A673 (cell line): ENCODE data around the gene GPR37. TPM values are rescaled to one million over a fixed set of nuclear protein-coding genes. Genes with fewer than 3 reads are reported as not detected.

Experiments used
- BruUV-seq: library from RNA; stranded (reverse); fragments of 400-500 nt; replicated peaks from 2 replicates; lab custom pipeline; 2021; lab: Mats Ljungman, UMichigan
- CTCF ChIA-PET: fragments of 300-600 bp; sonication (Branson Sonifier 250); formaldehyde crosslinking; loops from one replicate; lab custom pipeline; 2022; ENCODE audit warnings: antibody characterized with exemption; lab: Charles Lee
- POLR2A ChIA-PET: fragments of 300-600 bp; sonication (Branson Sonifier 250); formaldehyde crosslinking; loops from one replicate; lab custom pipeline; 2022; ENCODE audit warnings: antibody characterized with exemption; ENCODE audit not compliant: low non-redundant PET; lab: Charles Lee
- DNase-seq: peaks from one replicate; pipeline ENCODE4 v3.0.0-alpha.2; 2015; ENCODE audit warnings: low spot score
- H3K27ac ChIP-seq: fragments of 200-600 bp; sonication (generic); 2 replicates; pipeline ENCODE4 v1.5.1; 2016; ENCODE audit warnings: mixed run types, low read depth, mild to moderate bottlenecking, mixed read lengths, antibody characterized with exemption, low read length; ENCODE audit not compliant: poor library complexity, severe bottlenecking
- H3K27me3 ChIP-seq: fragments of 200-600 bp; sonication (generic); replicated peaks from 2 replicates; pipeline ENCODE4 v1.6.1; 2017; ENCODE audit warnings: mixed run types, low read depth, mild to moderate bottlenecking, mixed read lengths, antibody characterized with exemption, low read length; ENCODE audit not compliant: insufficient read depth, poor library complexity
- H3K36me3 ChIP-seq: fragments of 200-600 bp; sonication (generic); 2 replicates; pipeline ENCODE4 v1.6.1; 2016; ENCODE audit warnings: mixed run types, mild to moderate bottlenecking, mixed read lengths, antibody characterized with exemption, low read length; ENCODE audit not compliant: insufficient read depth, poor library complexity, severe bottlenecking
- H3K4me1 ChIP-seq: fragments of 200-600 bp; sonication (generic); 2 replicates; pipeline ENCODE4 v1.6.1; 2017; ENCODE audit warnings: mixed run types, mild to moderate bottlenecking, mixed read lengths, antibody characterized with exemption, low read length; ENCODE audit not compliant: insufficient read depth, poor library complexity, severe bottlenecking
- H3K4me3 ChIP-seq: fragments of 200-600 bp; sonication (generic); 2 replicates; pipeline ENCODE4 v1.5.1; 2016; ENCODE audit warnings: low read depth, mixed run types, mild to moderate bottlenecking, mixed read lengths, low read length; ENCODE audit not compliant: poor library complexity, severe bottlenecking
- H3K9me3 ChIP-seq: fragments of 200-600 bp; sonication (generic); 2 replicates; pipeline ENCODE4 v1.6.1; 2016; ENCODE audit warnings: mixed run types, low read depth, mild to moderate bottlenecking, mixed read lengths, antibody characterized with exemption, low read length; ENCODE audit not compliant: poor library complexity, severe bottlenecking
- EZH2 ChIP-seq: fragments of 200-600 bp; sonication (generic); IDR thresholded peaks from 2 replicates; pipeline ENCODE4 v1.6.1; 2017; ENCODE audit warnings: borderline replicate concordance, low read depth, mild to moderate bottlenecking, mixed read lengths, antibody characterized with exemption, low read length; ENCODE audit not compliant: poor library complexity, severe bottlenecking
- intact Hi-C: fragments of 100-400 bp; cut with micrococcal nuclease; formaldehyde crosslinking; loops from one replicate; pipeline ENCODE4 v1.10.0; 2022; ENCODE audit not compliant: unreplicated experiment
- total RNA-seq: library from RNA; stranded (reverse); gene quantifications from 2 replicates; pipeline ENCODE4 v1.2.3, GENCODE V29; 2021
- TF ChIP-seq, protein P1 (sequence below): fragments of 300-800, 200-600 bp; sonication (generic); conservative IDR thresholded peaks from 2 replicates; pipeline ENCODE4 v1.5.1; 2017; ENCODE audit warnings: low read depth, mild to moderate bottlenecking, antibody characterized with exemption, low read length, moderate library complexity, mixed read lengths

The GPR37 gene
- total RNA-seq, 1 experiment from 2014 or later = 0.67 TPM

DNA sequence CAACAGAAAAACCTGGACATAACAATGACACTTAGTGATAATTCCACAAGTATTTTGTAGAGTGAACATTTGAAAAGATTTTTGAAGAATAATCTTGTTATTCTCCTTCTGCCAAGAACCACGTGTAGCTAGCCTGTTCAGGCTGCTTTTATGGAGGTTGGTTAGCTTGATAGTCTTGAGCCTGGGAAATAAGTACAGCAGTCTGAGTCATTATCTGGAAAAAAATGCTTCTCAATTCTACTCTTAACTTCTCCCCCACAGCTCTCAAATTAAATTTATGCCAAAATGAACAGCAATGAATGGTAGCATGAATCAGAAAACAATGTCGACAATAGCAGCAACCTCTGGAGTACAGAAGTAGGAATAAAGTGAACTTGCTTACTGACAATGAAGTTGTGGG lies 63.2 kb downstream of the GPR37 start:
- TF ChIP-seq EZH2 = no peak
- TF ChIP-seq, protein P1, sequence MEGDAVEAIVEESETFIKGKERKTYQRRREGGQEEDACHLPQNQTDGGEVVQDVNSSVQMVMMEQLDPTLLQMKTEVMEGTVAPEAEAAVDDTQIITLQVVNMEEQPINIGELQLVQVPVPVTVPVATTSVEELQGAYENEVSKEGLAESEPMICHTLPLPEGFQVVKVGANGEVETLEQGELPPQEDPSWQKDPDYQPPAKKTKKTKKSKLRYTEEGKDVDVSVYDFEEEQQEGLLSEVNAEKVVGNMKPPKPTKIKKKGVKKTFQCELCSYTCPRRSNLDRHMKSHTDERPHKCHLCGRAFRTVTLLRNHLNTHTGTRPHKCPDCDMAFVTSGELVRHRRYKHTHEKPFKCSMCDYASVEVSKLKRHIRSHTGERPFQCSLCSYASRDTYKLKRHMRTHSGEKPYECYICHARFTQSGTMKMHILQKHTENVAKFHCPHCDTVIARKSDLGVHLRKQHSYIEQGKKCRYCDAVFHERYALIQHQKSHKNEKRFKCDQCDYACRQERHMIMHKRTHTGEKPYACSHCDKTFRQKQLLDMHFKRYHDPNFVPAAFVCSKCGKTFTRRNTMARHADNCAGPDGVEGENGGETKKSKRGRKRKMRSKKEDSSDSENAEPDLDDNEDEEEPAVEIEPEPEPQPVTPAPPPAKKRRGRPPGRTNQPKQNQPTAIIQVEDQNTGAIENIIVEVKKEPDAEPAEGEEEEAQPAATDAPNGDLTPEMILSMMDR = no peak
- no peak for DNase-seq
- H3K4me1 ChIP-seq = no peaks in the 10 kb centered on the region
- H3K27ac ChIP-seq = no peak overlapping the region
- no peaks in the 10 kb centered on the region for H3K36me3 ChIP-seq
- H3K9me3 ChIP-seq = no peaks in the 10 kb centered on the region
- BruUV-seq = no TSS peak
- intact Hi-C loops = no loop called here
- no peak overlapping the region for H3K4me3 ChIP-seq
- no peaks in the 10 kb centered on the region for H3K27me3 ChIP-seq
- POLR2A ChIA-PET = no interaction called here
- CTCF ChIA-PET = no interaction called here

DNA sequence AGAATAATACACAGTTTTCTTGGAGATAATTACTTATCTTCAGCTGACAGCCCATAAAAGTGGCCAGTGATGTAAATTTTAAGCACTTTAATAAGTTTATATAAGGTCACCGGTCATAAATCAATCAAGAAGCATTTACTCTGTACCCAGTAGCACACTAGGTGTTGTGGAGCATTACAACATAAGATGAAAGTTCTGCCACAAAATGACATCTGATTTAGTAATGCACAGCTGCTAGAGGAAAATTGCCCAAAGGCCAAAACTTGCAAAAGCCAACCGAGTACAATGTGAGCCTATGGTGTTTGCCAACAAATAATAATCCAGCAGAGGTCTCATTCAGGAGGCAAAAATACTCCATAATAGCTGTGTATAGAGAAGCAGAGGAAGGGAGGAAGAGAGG lies 63.6 kb downstream of the GPR37 start:
- H3K9me3 ChIP-seq = no peaks in the 10 kb centered on the region
- H3K27ac ChIP-seq = no peak overlapping the region
- POLR2A ChIA-PET = no interaction called here
- intact Hi-C loops = no loop called here
- no TSS peak for BruUV-seq
- CTCF ChIA-PET = no interaction called here
- TF ChIP-seq, protein P1 = no peak
- TF ChIP-seq EZH2 = no peak
- peak; percentile 8 for DNase-seq
- H3K36me3 ChIP-seq = no peaks in the 10 kb centered on the region
- no peaks in the 10 kb centered on the region for H3K4me1 ChIP-seq
- H3K4me3 ChIP-seq = no peak overlapping the region
- no peaks in the 10 kb centered on the region for H3K27me3 ChIP-seq

DNA sequence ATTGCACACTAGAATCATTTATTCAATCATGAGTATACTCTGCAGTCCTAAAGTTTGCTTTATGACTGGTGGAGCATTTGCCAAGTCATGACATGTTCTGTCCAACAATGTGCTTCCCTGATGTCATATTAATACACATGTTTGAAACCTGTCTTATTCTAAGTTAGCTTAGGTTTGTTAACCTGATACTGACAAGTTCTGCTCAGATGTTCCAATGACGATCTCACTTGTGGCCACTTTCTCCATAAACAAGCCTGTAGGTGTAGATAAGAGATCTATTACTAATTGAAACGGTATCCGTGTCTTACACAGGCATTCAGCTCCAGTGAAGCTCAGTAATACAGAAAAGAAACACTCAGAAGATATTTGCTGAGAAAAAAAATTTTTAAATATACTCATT lies 64.9 kb downstream of the GPR37 start:
- Histone ChIP-seq H3K4me1 (no peaks in the 10 kb centered on the region), H3K4me3 (no peak overlapping the region), H3K27ac (no peak overlapping the region), H3K27me3 (no peaks in the 10 kb centered on the region), H3K36me3 (no peaks in the 10 kb centered on the region), H3K9me3 (no peaks in the 10 kb centered on the region)
- TF ChIP-seq EZH2 = no peak
- TF ChIP-seq, protein P1 = no peak
- ChIA-PET CTCF (no interaction called here), POLR2A (no interaction called here)
- no TSS peak for BruUV-seq
- intact Hi-C loops = no loop called here
- no peak for DNase-seq
